Mesenteric fat pad (tissue), 1 donor: Measurements from ENCODE around the gene GRB2. TPM values are rescaled to one million over a fixed set of nuclear protein-coding genes. Genes with fewer than 3 reads are reported as not detected.
"Not testable (repeated sequence)": the region's sequence is repeated elsewhere in the genome, so short reads cannot be mapped to it uniquely, and the experiment has no call there.

Experiments used
- DNase-seq: peaks from one replicate; pipeline ENCODE4 v3.0.0-alpha.2; 2020; ENCODE audit warnings: low spot score
- total RNA-seq: library from RNA; stranded (reverse); fragmentation: NEBNext Ultra II Directional; extraction: Animal tissue kit (Norgen Biotek cat#: 25700); gene quantifications from one replicate; pipeline ENCODE4 v1.2.1, GENCODE V29; 2021
- donor health status: DM: yes; HTN: yes; CAD: no.

The GRB2 gene
- total RNA-seq, 1 donor from 2014 or later, result 154 TPM

- DNase-seq, result no peak
Measured at GRCh38 chr17:75353176-75353575, 52.3 kb downstream of the GRB2 start.

- no peak for DNase-seq
Measured at GRCh38 chr17:75352079-75352569, 53.4 kb downstream of the GRB2 start.

GRCh38 chr17:75350706-75351105 lies 54.8 kb downstream of the GRB2 start:
- no peak for DNase-seq

GRCh38 chr17:75350029-75350428 lies 55.4 kb downstream of the GRB2 start:
- DNase-seq, result no peak

GRCh38 chr17:75349589-75349988 lies 55.9 kb downstream of the GRB2 start:
- DNase-seq, result no peak

- DNase-seq, result no peak
Measured at GRCh38 chr17:75348386-75349012, 57.0 kb downstream of the GRB2 start.

- no peak for DNase-seq
Measured at GRCh38 chr17:75346906-75347305, 58.6 kb downstream of the GRB2 start.

GRCh38 chr17:75346368-75346767 lies 59.1 kb downstream of the GRB2 start:
- not testable (repeated sequence) for DNase-seq

- DNase-seq, result no peak
Measured at GRCh38 chr17:75345514-75346167, 59.8 kb downstream of the GRB2 start.

GRCh38 chr17:75344666-75345065 lies 60.8 kb downstream of the GRB2 start:
- DNase-seq, result no peak

GRCh38 chr17:75342996-75343395 lies 62.5 kb downstream of the GRB2 start:
- no peak for DNase-seq

GRCh38 chr17:75341784-75342486 lies 63.5 kb downstream of the GRB2 start:
- DNase-seq, result no peak

GRCh38 chr17:75340631-75341030 lies 64.8 kb downstream of the GRB2 start:
- no peak for DNase-seq

- DNase-seq, result no peak
Measured at GRCh38 chr17:75339971-75340370, 65.5 kb downstream of the GRB2 start.

- no peak for DNase-seq
Measured at GRCh38 chr17:75338335-75338734, 67.1 kb downstream of the GRB2 start.

GRCh38 chr17:75335315-75335714 lies 70.2 kb downstream of the GRB2 start:
- no peak for DNase-seq

GRCh38 chr17:75334723-75335122 lies 70.8 kb downstream of the GRB2 start:
- DNase-seq, result no peak

- DNase-seq, result no peak
Measured at GRCh38 chr17:75331671-75332070, 73.8 kb downstream of the GRB2 start.

GRCh38 chr17:75327757-75328156 lies 77.7 kb downstream of the GRB2 start:
- no peak for DNase-seq

- no peak for DNase-seq
Measured at GRCh38 chr17:75326226-75326848, 79.1 kb downstream of the GRB2 start.

- DNase-seq, result no peak
Measured at GRCh38 chr17:75325827-75326225, 79.7 kb downstream of the GRB2 start.

- no peak for DNase-seq
Measured at GRCh38 chr17:75325348-75325747, 80.1 kb downstream of the GRB2 start.
